H1 (cell line): ENCODE measurements around the gene BHMT2. TPM values are rescaled to one million over a fixed set of nuclear protein-coding genes. Genes with fewer than 3 reads are reported as not detected.

ENCODE experiments used
- ASH2L ChIP-seq: fragments of 200-600, 300-600 bp; sonication (generic); IDR thresholded peaks from one replicate; pipeline ENCODE4 v1.7.1; 2017; ENCODE audit warnings: low read length
- CBX8 ChIP-seq: fragments of 300-800, 300-1000 bp; sonication (generic); IDR thresholded peaks from 2 replicates; pipeline ENCODE4 v1.7.1; 2016; ENCODE audit warnings: low read depth, low read length, borderline replicate concordance
- CHD7 ChIP-seq: fragments of 300-600 bp; sonication (generic); IDR thresholded peaks from 2 replicates; pipeline ENCODE4 v1.7.1; 2012; ENCODE audit warnings: low read length, moderate library complexity, mild to moderate bottlenecking, inconsistent platforms; ENCODE audit not compliant: insufficient replicate concordance
- CTBP2 ChIP-seq: IDR thresholded peaks from 2 replicates; pipeline ENCODE4 v1.7.0; 2011; ENCODE audit warnings: borderline replicate concordance, mild to moderate bottlenecking, moderate library complexity, mixed read lengths, low read length; ENCODE audit not compliant: insufficient read depth, insufficient read length
- EZH2 ChIP-seq: fragments of 200-600 bp; sonication (generic); IDR thresholded peaks from 2 replicates; pipeline ENCODE4 v1.7.1; 2012; ENCODE audit warnings: low read depth, mild to moderate bottlenecking, moderate library complexity, low read length, inconsistent platforms; ENCODE audit not compliant: severe bottlenecking
- KDM5A ChIP-seq: fragments of 200-600 bp; IDR thresholded peaks from 2 replicates; pipeline ENCODE4 v1.7.1; 2012; ENCODE audit warnings: mild to moderate bottlenecking, low read length, inconsistent platforms, mixed read lengths
- SIN3A ChIP-seq, 2 experiments: IDR thresholded peaks in 1 of 2; conservative IDR thresholded peaks in 1 of 2; 2 replicates each; pipeline ENCODE4 v1.6.1; 2011 to 2012; ENCODE audit warnings: low read length in 2 of 2, improper control_type of control experiment in 1 of 2, low read depth in 1 of 2, mild to moderate bottlenecking in 1 of 2
- SIX5 ChIP-seq: IDR thresholded peaks from 2 replicates; pipeline ENCODE4 v1.6.1; 2011; ENCODE audit warnings: mild to moderate bottlenecking, low read depth, low read length
- TBP ChIP-seq: IDR thresholded peaks from 2 replicates; pipeline ENCODE4 v1.6.1; 2011; ENCODE audit warnings: low read depth, low read length, improper control_type of control experiment
- ZNF274 ChIP-seq: IDR thresholded peaks from 2 replicates; pipeline ENCODE4 v1.7.0; 2012; ENCODE audit warnings: low read length, borderline replicate concordance; ENCODE audit errors: extremely low read depth
- polyA plus RNA-seq, 7 experiments: library from polyadenylated mRNA; depleted of rRNA in 3 of 7; stranded (reverse) in 5 of 7; unstranded in 2 of 7; fragments of >200 nt in 5 of 7; fragments of 200-250 nt in 2 of 7; gene quantifications; 1 replicate in 5 of 7; 2 replicates in 1 of 7; 4 replicates in 1 of 7; pipeline versions ENCODE4 v1.2.1 to v1.2.3, GENCODE V29; 2011 to 2013; ENCODE audit warnings: missing spikeins in 2 of 7, mixed read lengths in 2 of 7
- total RNA-seq: library from RNA; stranded (reverse); fragmentation: NEBNext Ultra II Directional; extraction: Animal tissue kit (Norgen Biotek cat#: 25700); gene quantifications from 2 replicates; pipeline ENCODE4 v1.2.1, GENCODE V29; 2021

Gene BHMT2
- total and polyA plus RNA-seq, 2 of the 8 experiments (the other 6 are each of a cell fraction or from before 2014, with no cell fraction given): 0.11 TPM; not detected in 1

- TF ChIP-seq KDM5A: no peak
- TF ChIP-seq CTBP2: peak; percentile 44
- TF ChIP-seq ASH2L: no peak
- TF ChIP-seq EZH2: peak; percentile 84
- no peak for TF ChIP-seq CBX8
- TF ChIP-seq SIN3A (conservative IDR thresholded peaks at IDR 0.05 in 1 of 2, IDR thresholded peaks at IDR 0.05 in 1 of 2; ENCODE audit: low read depth in 1 of 2, low read length in 2 of 2): no peak
- TF ChIP-seq ZNF274: no peak
- TF ChIP-seq SIX5: no peak
- TF ChIP-seq TBP: no peak
- TF ChIP-seq CHD7: no peak
Measured at GRCh38 chr5:79111960-79112702, 42.6 kb downstream of the BHMT2 start (continued).
